ENCODE data around the gene MRPL46. TPM values are rescaled to one million over a fixed set of nuclear protein-coding genes. Genes with fewer than 3 reads are reported as not detected.

The MRPL46 gene
- 21.2 and 23.9 TPM in 2 replicates for total RNA-seq (2014; rRNA removed; shearing (Covaris generic))

DNA sequence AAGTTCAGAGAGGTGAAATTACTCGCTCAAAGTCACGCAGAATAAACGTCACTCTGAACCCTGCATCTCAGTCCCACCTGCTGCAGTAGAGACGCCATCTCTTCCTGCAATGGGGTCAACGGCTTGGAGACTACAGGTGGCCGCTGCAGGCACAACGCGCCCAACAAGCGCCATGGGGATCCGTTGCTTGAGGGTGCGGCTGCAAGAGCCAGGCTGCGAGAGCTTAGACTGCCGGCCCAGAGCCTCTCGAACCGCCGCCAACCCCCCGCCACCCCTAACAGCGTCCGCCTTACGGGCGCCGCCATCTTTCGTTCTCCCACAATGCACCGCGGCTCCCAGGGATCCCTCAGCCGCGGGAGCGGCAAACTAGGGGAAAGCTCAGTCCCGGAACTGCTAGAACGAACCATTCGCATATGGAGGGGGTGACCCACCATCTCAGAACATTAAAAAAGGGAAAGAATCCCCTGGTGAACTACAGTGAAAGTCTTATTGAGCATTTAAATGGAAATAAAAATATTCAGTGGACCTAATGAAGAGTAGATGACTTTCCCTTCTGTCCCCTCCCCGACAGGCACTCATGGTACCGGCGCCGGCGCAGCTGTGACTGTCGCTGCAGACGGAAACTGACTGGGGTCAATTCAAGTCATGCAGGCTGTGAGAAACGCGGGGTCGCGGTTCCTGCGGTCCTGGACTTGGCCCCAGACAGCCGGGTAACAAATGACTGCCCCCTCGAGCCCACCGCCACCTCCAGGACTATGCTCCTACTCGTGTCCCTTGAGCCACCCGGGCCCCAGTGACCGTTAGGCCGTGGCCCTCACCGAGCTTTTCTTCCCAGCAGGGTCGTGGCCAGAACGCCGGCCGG, at the start of gene MRPL46, which contains the start of gene MRPS11:
Gene MRPL46, minus strand, starts transcription at position 316 of the 862 bp plus-strand sequence. Its CDS starts 11 bp downstream, at position 305.
Gene MRPS11, plus strand, starts transcription at position 636 of the 862 bp plus-strand sequence. Its CDS starts 10 bp downstream, at position 646.
- peak; percentile 75 for DNase-seq (ENCODE audit: low read depth)

DNA sequence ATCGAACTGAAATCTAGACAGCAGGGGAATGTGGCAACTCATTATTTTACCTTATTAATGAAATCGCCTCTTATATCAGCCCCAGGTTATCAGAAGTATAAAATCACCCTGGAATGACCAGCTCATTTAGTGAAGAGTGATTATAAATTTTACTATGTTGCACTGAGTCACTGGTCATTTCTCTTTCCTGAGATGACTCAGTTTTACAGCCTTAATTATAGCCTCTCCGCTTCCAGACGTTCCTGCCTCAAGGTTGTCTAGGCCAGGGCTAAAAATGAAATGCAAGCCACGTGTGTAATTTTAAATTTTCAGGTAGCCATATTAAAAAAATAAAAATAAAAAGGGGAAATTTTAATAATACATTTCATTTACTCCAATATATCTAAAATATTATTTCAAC, 46.0 kb upstream of the MRPL46 start:
- peak; percentile 31 for DNase-seq (ENCODE audit: low read depth)

DNA sequence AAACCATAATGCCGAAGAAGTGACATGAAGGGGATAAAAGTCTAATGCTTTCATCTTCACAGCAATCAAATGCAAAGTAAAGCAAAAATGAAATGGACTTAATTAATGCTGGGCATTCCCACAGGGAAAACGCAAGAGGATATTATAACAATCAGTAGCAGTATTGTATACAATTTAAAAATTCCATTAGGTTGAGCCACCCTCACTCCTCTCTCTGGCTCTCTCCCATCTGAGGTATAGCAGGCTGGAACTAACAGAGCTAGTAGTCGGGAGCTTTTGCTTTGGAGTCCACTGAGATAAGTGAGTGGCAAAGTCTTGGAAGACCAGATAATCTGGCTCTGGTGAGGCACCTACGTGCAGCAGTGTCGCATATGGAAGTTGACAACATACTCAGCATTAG, 45.4 kb upstream of the MRPL46 start:
- no peak for DNase-seq (ENCODE audit: low read depth)

DNA sequence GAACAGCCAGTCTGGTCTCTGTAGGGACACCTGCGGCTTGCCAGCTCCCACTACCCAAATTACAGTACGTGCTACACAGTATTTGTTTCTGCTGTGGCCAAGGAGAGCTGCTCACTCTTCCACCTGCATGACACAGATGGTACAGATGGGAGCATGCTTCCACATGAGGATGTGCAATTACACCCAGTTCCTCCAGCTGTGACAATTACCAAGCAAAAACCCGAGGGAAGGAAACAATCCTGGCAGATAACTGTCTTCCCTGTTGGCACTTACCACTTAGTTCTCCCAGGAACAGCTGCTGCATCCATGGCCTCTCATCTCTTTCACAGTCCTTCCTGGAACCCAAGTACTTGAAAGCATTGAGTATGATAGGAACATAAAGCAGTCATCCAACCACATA, 44.9 kb upstream of the MRPL46 start:
- DNase-seq (ENCODE audit: low read depth): no peak

DNA sequence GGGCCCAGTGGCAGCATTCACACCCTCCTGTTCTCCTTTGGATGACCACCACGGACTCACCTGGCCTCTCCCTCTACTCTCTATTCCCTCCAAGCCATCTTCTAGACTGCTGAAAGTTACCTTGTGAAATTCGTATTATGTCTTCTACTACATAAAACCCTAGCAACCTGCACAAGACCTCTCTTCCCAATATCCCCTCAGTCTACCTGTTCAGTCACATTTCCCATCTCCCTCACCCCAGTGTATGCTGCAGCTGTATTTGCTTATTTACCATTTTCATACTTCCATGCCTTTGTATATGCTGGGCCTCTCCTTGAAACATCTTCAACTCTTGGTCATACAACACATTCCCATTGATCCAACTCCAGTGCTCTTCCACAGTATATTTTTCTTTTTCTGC, 44.0 kb upstream of the MRPL46 start:
- no peak for DNase-seq (ENCODE audit: low read depth)

DNA sequence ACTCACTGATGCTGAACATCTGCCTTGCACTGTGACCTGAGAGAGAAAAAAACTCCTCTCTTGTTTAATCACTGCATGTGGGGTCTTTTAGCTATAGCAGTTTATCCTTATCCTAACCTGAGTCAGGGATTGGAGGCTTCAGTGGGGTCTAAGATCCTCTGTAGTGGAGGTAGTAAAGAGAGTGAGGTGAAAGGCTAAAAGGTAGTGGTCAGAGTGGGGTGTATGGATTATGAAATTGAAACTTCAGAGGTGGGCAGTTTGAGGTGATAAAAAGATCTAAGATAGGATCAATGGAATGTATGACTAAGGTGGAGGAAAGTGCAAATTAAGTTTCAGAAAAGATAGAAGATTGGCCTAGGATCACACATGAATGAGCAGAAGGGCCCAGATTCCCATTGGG, 42.8 kb upstream of the MRPL46 start:
- DNase-seq (ENCODE audit: low read depth): no peak

DNA sequence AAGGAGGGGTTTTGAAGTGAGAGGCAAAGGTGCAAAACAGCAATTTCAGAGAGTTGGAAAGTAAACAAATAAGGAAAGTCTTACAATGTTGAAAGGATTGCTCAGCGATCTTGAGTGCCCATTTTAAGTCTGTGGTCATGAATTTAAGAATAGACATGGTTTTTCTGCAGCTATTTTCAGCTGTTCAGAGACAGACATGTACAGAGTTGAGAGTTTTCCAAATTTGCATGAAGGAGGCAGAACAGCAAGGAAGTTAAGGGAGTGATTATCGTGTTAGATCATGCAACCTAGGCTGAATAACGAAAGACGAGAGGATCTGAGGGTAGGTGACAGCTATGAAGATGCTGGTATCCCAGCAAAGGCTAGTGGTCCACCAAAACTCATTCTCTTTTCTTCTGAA, 42.1 kb upstream of the MRPL46 start:
- DNase-seq (ENCODE audit: low read depth): no peak

DNA sequence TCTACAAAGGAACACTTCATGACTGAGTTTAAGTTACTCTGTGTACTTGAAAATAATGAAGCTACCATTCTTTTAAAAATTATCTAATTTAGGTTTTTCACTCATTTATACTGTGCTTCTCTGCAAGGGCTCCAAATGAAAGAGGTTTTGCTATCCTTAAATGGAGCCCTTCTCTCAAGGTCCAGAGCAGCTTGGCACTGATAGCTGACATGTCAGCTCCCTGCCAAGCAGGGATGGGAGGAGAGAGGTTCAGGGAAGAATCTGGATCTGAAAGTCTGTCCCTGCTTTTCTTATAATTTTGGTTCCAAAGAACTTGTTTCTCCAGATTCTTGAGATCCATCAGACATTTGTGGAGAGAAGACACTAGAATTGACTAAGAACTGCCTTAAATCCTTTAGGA, 39.4 kb upstream of the MRPL46 start:
- DNase-seq (ENCODE audit: low read depth): no peak

DNA sequence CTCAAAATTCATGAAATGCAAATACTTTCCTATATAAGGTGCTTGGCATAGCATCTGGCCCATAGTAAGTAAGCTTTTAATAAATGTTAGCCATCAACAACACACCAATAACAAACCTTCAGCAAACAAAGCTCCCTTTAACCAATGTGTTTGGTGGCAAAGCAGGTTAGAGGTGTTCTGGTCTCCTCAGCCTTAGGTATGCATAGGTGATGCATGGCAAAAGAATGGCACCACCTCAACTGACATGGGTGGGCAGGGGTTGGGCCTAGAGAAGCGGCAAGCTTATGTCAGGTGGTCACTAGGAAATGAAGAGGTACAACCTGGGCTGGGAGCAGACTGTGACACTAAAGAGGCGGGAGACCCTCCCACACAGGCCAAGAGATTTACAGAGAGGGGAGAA, 38.5 kb upstream of the MRPL46 start:
- no peak for DNase-seq (ENCODE audit: low read depth)

DNA sequence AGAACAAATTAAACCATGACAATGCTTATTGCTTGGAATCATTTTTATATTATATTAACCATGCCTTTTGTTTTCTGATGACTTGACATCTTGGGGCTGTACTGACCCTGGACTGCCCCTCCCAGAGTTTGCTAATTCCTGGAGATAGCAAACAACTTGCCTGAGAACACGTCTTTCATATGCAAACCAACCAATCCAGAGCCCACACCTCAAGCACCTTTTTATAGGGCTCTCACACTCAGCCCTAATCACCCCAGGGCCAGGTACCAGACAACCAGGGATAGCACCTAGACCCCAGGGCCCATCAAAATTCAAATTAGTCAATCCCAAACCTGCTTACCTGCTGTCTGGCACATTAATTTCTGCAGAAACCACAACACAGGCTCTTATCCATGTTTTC, 37.3 kb upstream of the MRPL46 start:
- no peak for DNase-seq (ENCODE audit: low read depth)

DNA sequence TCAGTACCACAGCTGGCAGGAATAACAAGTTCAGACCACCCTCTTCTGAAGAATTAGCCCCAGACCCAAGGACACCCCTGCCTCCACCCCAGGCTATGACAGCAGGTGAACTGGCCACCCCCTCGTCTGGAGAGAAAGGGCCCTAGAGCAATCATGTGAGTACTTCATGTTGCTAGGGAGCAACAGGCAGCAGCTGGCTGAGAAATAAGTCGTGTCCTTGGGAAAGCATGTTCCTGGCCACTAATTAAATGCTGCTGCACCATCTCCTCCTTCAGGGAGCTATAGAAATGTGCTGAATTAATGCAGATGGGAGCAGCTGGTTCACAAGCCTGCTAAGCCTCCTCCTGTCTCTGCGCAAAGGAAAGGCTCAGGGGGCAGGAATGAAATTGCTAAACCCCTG, 31.8 kb upstream of the MRPL46 start:
- DNase-seq (ENCODE audit: low read depth): no peak

DNA sequence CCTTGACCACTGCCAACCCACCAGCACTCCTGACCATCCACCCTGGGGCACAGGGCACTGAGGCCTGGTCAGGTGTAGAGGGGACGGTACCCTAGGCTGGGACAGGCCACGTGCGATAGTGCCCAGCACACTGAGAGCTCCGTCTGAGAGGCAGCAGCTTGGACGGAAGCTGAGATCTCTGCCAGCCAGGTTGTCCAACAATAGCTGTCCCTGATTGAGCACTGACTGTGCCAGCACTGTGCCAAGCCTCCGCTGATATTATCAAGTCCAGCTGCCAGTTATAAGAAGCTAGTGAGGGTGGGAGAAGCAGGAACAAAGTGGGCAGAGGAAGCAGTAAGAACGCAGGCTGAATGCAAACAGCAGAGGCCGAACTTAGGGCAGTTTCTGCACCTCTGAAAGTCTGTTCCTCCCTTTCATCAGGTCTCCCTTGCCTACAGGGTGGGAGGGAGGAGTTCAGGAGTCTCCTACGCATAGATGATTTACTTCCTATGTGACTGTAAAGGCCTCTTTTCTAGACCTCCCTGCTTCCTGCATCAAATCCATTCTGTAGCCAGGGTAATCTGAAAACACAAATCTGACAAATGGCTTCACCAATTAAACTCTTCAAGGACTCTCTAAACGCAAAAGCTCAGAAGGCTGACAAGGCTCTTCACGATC, 30.0 kb upstream of the MRPL46 start:
- no peak for DNase-seq (ENCODE audit: low read depth)

DNA sequence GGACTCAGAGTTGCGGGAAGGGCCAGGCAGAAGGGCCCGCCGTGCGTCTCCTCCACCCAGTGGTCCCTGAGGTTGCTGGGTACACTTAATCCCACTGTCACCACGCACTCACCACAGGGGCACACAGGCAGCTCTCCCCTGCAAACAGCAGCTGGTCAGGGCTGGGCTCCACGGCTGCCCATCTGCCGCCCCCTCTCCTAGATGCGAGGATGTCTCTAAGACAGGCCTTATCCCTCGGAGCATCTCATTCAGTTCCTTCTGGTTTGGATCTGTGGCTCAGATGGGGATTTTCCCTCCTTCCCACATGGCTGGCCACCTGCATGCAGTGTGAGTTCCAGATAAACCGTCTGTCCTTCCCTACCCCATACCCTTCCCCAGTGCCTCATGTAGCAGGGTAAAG, 26.7 kb upstream of the MRPL46 start:
- DNase-seq (ENCODE audit: low read depth): no peak

DNA sequence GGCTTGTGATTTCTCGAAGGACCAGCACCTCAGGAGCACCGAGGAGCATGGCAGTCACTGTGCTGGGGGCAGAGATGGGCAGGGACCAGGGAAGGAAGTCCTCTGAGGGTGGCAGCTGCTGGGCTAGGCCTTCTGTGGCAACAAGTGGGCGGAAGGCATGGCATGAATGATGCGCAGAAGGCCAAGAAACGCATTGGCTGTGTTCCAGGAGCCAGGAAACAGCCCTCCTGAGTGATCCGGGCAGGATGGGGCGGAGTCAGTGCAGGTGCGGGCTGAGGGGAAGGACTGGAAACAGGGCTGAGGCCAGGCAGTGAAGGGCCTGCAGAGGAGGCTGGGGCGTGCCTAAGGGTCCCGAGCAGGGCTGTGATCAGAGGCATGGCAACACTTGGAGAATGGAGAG, 24.0 kb upstream of the MRPL46 start:
- no peak for DNase-seq (ENCODE audit: low read depth)

DNA sequence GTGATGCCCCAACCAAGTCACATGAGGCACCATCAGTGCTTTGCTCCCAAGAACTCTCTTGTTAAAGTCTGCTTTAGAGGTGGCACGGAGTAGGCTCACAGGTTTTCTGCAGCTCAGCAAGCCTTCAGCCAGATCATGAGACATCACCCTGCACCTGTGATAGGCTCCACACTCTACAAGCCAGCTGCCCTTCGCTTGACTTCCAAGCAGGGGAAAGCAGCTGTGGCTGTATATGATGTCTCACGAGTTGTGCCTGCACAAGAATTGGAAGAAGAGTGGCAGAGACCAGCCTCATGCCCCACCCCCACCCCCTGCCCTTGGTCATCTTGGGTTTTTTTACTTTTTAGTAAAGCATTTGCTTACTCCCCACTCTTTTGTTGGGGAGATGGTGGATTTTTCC, 22.8 kb upstream of the MRPL46 start:
- DNase-seq (ENCODE audit: low read depth): no peak

DNA sequence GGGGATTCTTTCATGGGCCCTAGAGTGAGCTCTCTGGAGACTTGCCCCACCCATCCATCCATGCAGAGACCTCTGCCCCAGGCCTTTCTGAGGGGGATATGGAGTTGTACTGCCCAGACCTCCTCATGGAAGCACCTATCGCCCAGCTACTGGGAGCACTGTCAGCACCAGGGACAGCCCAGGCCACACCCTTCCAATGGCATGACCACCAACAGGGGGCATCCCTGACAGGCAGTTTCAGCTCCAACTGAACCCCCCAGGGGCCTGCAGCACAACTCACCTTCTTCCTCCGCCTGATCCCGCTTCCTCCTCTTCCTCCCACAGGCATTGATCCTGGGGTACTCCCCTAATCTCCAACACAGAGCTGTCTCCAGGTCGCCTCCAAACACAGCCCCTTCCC, 22.1 kb upstream of the MRPL46 start:
- no peak for DNase-seq (ENCODE audit: low read depth)

DNA sequence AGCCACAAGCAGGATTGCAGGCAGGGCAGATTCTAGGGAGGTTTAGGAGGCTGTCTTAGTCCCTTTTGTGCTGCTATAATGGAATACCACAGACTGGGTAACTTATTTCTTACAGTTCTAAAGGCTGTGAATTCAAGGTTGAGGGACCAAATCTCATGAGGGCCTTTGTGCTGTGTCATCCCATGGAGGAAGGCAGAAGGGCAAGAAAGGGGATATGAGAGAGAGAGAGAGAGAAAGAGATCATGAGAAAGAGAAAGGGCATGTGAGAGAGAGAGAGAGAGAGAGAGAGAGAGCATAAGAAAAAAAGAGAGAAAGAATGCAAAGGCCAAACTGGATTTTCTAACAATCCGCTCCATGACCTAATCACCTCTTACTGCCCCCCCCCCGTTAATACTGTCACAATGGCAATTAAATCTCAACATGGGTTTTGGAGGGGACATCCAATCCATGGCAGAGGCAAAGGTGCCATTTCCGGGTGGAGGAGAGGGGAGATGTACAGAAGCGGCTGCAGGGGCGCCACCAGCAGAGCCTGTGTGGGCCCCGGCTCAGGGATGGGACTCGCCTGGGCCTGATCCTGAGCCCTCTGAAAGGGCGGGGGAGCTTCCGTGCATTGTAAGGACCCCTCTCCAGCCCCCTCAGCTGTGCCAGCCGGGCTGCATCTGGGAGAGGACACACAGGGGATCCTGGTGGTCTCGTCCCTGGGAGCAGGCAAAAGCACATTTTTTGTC, 20.8 kb upstream of the MRPL46 start:
- DNase-seq (ENCODE audit: low read depth): no peak

DNA sequence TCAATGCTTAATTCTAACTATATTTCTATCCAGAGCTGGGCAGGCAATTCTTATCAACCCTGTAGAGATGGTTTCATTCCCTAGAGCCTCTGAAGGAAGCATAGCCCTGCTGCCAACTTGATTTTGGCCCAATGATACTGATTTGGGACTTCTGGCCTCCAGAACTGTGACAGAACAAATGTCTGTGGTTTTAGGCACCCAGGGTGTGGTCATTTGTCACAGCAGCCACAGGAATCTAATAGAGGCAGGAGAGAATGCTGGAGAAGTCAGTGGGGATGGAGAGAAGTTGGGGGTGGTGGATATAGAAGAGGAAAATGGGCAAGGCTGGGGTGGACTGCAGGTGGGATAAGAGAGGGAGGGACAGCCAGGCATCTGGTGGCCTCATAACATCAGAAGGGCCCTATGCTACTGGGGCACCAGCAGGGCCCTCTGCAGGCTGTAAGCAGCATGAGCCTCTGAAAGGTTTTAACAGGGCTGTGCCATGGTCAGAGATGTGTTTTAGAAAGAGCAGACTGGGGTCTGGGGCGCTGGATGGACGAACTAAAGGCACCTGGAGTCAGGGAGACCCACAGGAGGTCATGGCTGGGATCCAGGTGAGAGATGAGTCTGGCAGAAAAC, 20.1 kb upstream of the MRPL46 start:
- no peak for DNase-seq (ENCODE audit: low read depth)

DNA sequence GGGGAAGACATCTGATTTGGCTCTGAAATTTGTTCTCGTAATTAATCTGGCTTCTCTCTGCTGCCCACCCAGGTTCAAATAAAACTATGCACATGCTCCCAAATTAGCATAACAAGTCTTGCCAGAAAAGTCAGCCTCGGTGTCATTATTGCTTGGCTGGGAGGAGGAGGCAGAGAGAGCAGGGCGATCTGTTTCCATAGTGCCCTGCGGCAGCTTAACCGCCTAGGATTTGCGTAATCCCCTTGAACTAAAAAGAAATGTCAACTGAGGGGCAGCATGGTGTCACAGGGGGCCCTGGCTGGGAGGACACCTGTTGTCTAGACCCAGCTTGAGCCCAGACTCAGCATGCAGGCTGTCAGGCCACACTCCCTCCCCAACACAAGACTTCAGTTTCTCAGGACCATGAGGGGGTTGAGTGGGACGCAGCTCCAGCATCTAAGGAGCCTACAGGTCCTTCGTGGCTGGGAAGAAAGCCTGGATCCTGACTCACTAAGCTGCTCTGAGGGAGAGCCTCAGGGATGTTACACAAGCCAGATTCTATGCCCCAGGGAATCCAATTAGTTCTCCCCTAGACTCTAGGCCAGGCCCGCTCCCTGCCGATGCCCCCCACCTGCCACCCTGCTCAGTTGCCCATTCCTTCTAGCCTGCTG, 17.6 kb upstream of the MRPL46 start:
- DNase-seq (ENCODE audit: low read depth): no peak

DNA sequence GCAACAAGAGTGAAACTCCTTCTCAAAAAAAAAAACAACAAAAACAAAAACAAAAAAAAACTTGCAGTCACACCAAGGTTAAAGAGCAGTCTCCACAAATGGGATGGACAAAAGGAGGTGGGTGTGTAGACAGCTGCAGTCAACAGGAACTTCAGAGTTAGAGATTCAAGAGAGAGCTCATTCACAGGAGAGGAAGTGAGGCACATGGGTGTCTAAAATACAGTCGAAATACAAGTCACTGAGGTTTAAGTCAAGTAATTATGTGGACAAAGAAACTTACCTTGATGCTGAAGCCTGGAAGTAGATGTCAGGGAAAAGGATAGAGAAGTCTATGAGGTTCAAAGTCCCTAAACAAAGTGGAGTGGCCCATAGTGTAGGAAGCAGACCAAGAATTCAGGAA, 15.1 kb upstream of the MRPL46 start:
- no peak for DNase-seq (ENCODE audit: low read depth)

DNA sequence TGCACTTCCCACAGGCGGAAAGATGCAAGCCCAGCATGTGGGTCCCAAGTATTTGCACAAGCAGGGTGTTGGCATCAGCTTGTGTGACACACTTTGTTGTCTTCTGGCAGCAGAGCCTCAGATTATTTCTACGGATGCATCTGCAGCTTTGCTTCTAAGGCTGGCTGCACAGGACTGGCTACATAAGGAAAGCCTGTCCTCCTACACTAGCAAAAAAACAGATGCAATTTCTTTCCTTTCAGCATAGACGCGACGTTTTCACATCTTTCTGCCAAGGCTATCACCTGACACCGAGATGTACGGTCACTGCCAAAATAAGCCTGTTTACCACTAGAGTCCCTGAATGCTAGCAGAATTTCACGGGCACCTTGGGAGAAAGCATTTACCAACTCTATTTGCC, 13.8 kb upstream of the MRPL46 start:
- no peak for DNase-seq (ENCODE audit: low read depth)

DNA sequence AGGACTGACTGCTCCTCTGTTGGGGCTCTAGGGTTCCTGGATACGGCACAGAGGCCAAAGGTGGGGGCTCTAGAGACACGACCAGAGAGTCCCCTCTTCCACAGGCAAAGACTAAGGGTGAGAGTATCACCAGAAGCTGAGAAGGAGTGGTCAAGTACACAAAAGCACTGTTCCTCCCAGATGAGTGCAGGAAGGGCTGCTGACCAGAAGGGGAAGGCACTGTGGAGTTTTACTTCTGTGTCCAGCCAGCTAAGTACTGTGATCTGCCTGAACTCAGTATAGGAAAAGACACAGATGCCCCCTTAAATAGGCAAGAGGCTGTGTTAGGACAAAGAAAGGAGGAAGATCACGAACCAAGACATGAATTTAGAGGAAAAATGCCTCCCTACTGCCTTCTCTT, 12.0 kb upstream of the MRPL46 start:
- DNase-seq (ENCODE audit: low read depth): no peak
